Kidney glomerular epithelial cell (primary cell): ENCODE measurements around the gene HARS2.
A peak's percentile ranks its signal among the peaks of the same experiment; 100 is the strongest.
"Not testable (repeated sequence)": the region's sequence is repeated elsewhere in the genome, so short reads cannot be mapped to it uniquely, and the experiment has no call there.

Experiments
- DNase-seq: peaks from one replicate; lab custom pipeline; 2025; lab: John Stamatoyannopoulos, UW

The HARS2 gene

GRCh38 chr5:140690941-140691924 is at the start of gene HARS2, which contains the start of gene HARS1:
TSS of gene HARS2 (plus strand) at chr5:140691455. CDS start at chr5:140691649, 194 bp downstream.
TSS of gene HARS1 (minus strand) at chr5:140691370. CDS start at chr5:140691304, 66 bp downstream.
- DNase-seq: peak; percentile 92

GRCh38 chr5:140641716-140642115 is 49.5 kb upstream of the HARS2 start:
- DNase-seq: no peak

GRCh38 chr5:140642718-140643117 is 48.5 kb upstream of the HARS2 start:
- DNase-seq: no peak

GRCh38 chr5:140647042-140647419 is 44.2 kb upstream of the HARS2 start:
- no peak for DNase-seq

GRCh38 chr5:140658870-140659269 is 32.4 kb upstream of the HARS2 start:
- no peak for DNase-seq

GRCh38 chr5:140660371-140660770 is 30.9 kb upstream of the HARS2 start:
- not testable (repeated sequence) for DNase-seq

- no peak for DNase-seq
These were observed 27.3 kb upstream of the HARS2 start for GRCh38 chr5:140664030-140664358.

- peak; percentile 90 for DNase-seq
These were observed 26.7 kb upstream of the HARS2 start, which contains the start of gene WDR55 for GRCh38 chr5:140664359-140665119. TSS of gene WDR55 (plus strand) at chr5:140664904. CDS start at chr5:140664913, 9 bp downstream.

GRCh38 chr5:140671035-140671434 is 20.2 kb upstream of the HARS2 start:
- DNase-seq: not testable (repeated sequence)

GRCh38 chr5:140671472-140672125 is 19.7 kb upstream of the HARS2 start:
- DNase-seq: no peak

GRCh38 chr5:140672455-140673186 is 18.6 kb upstream of the HARS2 start:
- no peak for DNase-seq

GRCh38 chr5:140673187-140673976 is 17.9 kb upstream of the HARS2 start, which contains the start of gene DND1:
TSS of gene DND1 (minus strand) at chr5:140673576. CDS start at chr5:140673542, 34 bp downstream.
- DNase-seq: no peak

GRCh38 chr5:140674211-140674610 is 17.0 kb upstream of the HARS2 start:
- DNase-seq: no peak

GRCh38 chr5:140674629-140675028 is 16.6 kb upstream of the HARS2 start:
- DNase-seq: no peak

- no peak for DNase-seq
These were observed 13.3 kb upstream of the HARS2 start for GRCh38 chr5:140677947-140678346.

- no peak for DNase-seq
These were observed 12.3 kb upstream of the HARS2 start for GRCh38 chr5:140678993-140679392.

- no peak for DNase-seq
These were observed 801 bp upstream of the HARS2 start for GRCh38 chr5:140690376-140690932.

GRCh38 chr5:140694276-140694675 is 3.0 kb downstream of the HARS2 start:
- DNase-seq: no peak

GRCh38 chr5:140696891-140697492 is 5.7 kb downstream of the HARS2 start:
- no peak for DNase-seq
